HepG2 (cell line): Measurements from ENCODE around the gene ABCB6. TPM values are rescaled to one million over a fixed set of nuclear protein-coding genes. Genes with fewer than 3 reads are reported as not detected.

Experiments
- NCOA2 ChIP-seq: sonication (generic); formaldehyde crosslinking; IDR thresholded peaks from 2 replicates; pipeline ENCODE4 v1.8.0; 2022; ENCODE audit warnings: inconsistent platforms
- RXRB ChIP-seq: IDR thresholded peaks from 2 replicates; pipeline ENCODE4 v1.6.1; 2016; ENCODE audit warnings: borderline replicate concordance, missing genetic modification reagents, missing compliant biosample characterization
- SETDB1 ChIP-seq: sonication (generic); formaldehyde crosslinking; IDR thresholded peaks from 2 replicates; pipeline ENCODE4 v1.5.1; 2020; ENCODE audit warnings: missing genetic modification reagents, mild to moderate bottlenecking, borderline replicate concordance
- SOX5 ChIP-seq: IDR thresholded peaks from 2 replicates; pipeline ENCODE4 v1.6.1; 2016; ENCODE audit warnings: borderline replicate concordance
- ZBTB38 ChIP-seq: sonication (generic); formaldehyde crosslinking; IDR thresholded peaks from 2 replicates; pipeline ENCODE4 v1.5.1; 2020; ENCODE audit warnings: mild to moderate bottlenecking, missing genetic modification reagents
- ZFP36L2 ChIP-seq: sonication (generic); formaldehyde crosslinking; IDR thresholded peaks from 2 replicates; pipeline ENCODE4 v1.4.0; 2020; ENCODE audit warnings: missing genetic modification reagents
- ZFY ChIP-seq: sonication (generic); formaldehyde crosslinking; IDR thresholded peaks from 2 replicates; pipeline ENCODE4 v1.4.0; 2020; ENCODE audit warnings: missing genetic modification reagents
- ZNF329 ChIP-seq: sonication (generic); formaldehyde crosslinking; IDR thresholded peaks from 2 replicates; pipeline ENCODE4 v1.9.0; 2021; ENCODE audit warnings: low read depth, mild to moderate bottlenecking, missing genetic modification reagents
- ZNF496 ChIP-seq: sonication (generic); formaldehyde crosslinking; IDR thresholded peaks from 2 replicates; pipeline ENCODE4 v1.8.1; 2023; ENCODE audit warnings: mild to moderate bottlenecking, moderate library complexity, missing genetic modification reagents; ENCODE audit not compliant: insufficient replicate concordance
- ZNF598 ChIP-seq: sonication (generic); formaldehyde crosslinking; IDR thresholded peaks from 2 replicates; pipeline ENCODE4 v1.5.1; 2020; ENCODE audit warnings: mild to moderate bottlenecking, missing genetic modification reagents, borderline replicate concordance
- ZNF747 ChIP-seq: sonication (generic); formaldehyde crosslinking; IDR thresholded peaks from 2 replicates; pipeline ENCODE4 v1.8.1; 2023; ENCODE audit warnings: missing genetic modification reagents, mild to moderate bottlenecking, borderline replicate concordance
- polyA plus RNA-seq, 8 experiments: library from polyadenylated mRNA; depleted of rRNA in 3 of 8; stranded (reverse) in 7 of 8; unstranded in 1 of 8; fragments of >200 nt; fragmentation: Illumina TruSeq in 4 of 8; extraction: Trizol in 4 of 8; gene quantifications; 2 replicates each; pipeline versions ENCODE4 v1.2.1 to v1.2.3, GENCODE V29; 2011 to 2016; ENCODE audit warnings: low read depth in 4 of 8, missing spikeins in 1 of 8, mixed read lengths in 1 of 8; ENCODE audit not compliant: insufficient read depth in 1 of 8
- total RNA-seq, 5 experiments: library from RNA; depleted of rRNA; stranded (reverse); fragments of >200 nt; fragmentation: Illumina TruSeq; extraction: Trizol; gene quantifications; 2 replicates each; pipeline ENCODE4 v1.2.3, GENCODE V29; 2016; ENCODE audit warnings: low read depth in 1 of 5
- TF ChIP-seq, protein P1 (sequence below), 2 experiments: IDR thresholded peaks; 2 replicates each; pipeline ENCODE4 v1.6.1; 2011 to 2012; ENCODE audit warnings: low read length in 2 of 2, borderline replicate concordance in 1 of 2, low read depth in 1 of 2, mild to moderate bottlenecking in 1 of 2, moderate library complexity in 1 of 2
- TF ChIP-seq, protein P2 (sequence below): sonication (generic); formaldehyde crosslinking; IDR thresholded peaks from 2 replicates; pipeline ENCODE4 v1.4.0; 2020; ENCODE audit warnings: mild to moderate bottlenecking, low read depth, missing genetic modification reagents
- TF ChIP-seq, protein P3 (sequence below), 2 experiments: fragments of 450-650 bp in 1 of 2; sonication (generic) in 1 of 2; formaldehyde crosslinking in 1 of 2; IDR thresholded peaks; 2 replicates each; pipeline versions ENCODE4 v1.6.1 to v1.8.0; 2016 to 2022; ENCODE audit warnings: antibody characterized with exemption in 1 of 2, mild to moderate bottlenecking in 1 of 2, missing genetic modification reagents in 1 of 2

Gene ABCB6
- total and polyA plus RNA-seq, 2 of the 13 experiments (the other 11 are each of a cell fraction or from before 2014, with no cell fraction given), result 91.1 to 137 TPM

DNA sequence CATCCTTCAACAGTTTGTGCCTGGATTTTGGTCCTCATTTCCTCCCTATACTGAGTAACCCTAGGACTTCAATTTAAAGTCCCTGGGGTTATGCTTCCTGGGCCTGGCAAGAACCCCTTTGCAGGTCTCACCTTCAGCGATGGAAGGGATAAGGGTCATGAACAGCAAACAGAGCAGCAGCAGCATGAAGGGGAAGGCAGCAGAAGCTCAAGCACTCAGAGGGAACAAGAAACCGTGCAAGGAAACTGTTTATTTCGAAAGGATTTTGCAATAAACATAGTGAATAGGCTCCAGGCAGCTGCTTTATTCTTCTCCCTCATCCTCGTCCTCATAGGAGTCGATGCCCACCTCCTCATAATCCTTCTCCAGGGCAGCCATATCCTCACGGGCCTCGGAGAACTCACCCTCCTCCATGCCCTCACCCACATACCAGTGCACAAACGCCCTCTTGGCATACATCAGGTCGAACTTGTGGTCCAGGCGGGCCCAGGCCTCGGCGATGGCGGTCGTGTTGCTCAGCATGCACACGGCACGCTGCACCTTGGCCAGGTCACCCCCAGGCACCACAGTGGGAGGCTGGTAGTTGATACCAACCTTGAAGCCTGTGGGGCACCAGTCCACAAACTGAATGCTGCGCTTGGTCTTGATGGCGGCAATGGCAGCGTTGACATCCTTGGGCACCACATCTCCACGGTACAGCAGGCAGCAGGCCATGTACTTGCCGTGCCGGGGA lies 31.5 kb upstream of the ABCB6 start (continued):
- no peak for TF ChIP-seq RXRB (CRISPR knock-in tag)
- TF ChIP-seq, protein P1, sequence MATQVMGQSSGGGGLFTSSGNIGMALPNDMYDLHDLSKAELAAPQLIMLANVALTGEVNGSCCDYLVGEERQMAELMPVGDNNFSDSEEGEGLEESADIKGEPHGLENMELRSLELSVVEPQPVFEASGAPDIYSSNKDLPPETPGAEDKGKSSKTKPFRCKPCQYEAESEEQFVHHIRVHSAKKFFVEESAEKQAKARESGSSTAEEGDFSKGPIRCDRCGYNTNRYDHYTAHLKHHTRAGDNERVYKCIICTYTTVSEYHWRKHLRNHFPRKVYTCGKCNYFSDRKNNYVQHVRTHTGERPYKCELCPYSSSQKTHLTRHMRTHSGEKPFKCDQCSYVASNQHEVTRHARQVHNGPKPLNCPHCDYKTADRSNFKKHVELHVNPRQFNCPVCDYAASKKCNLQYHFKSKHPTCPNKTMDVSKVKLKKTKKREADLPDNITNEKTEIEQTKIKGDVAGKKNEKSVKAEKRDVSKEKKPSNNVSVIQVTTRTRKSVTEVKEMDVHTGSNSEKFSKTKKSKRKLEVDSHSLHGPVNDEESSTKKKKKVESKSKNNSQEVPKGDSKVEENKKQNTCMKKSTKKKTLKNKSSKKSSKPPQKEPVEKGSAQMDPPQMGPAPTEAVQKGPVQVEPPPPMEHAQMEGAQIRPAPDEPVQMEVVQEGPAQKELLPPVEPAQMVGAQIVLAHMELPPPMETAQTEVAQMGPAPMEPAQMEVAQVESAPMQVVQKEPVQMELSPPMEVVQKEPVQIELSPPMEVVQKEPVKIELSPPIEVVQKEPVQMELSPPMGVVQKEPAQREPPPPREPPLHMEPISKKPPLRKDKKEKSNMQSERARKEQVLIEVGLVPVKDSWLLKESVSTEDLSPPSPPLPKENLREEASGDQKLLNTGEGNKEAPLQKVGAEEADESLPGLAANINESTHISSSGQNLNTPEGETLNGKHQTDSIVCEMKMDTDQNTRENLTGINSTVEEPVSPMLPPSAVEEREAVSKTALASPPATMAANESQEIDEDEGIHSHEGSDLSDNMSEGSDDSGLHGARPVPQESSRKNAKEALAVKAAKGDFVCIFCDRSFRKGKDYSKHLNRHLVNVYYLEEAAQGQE (IDR thresholded peaks at IDR 0.05; ENCODE audit: borderline replicate concordance in 1 of 2, low read depth in 1 of 2, low read length in 2 of 2), result no peak
- TF ChIP-seq ZNF598 (CRISPR knock-in tag), result no peak; the same call in 1 of the 2 replicates
- no peak for TF ChIP-seq NCOA2 (CRISPR knock-in tag)
- TF ChIP-seq, protein P2, sequence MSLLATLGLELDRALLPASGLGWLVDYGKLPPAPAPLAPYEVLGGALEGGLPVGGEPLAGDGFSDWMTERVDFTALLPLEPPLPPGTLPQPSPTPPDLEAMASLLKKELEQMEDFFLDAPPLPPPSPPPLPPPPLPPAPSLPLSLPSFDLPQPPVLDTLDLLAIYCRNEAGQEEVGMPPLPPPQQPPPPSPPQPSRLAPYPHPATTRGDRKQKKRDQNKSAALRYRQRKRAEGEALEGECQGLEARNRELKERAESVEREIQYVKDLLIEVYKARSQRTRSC (CRISPR knock-in tag), result peak; percentile 31; the same call in 1 of the 2 replicates
- TF ChIP-seq SOX5 (CRISPR knock-in tag), result no peak
- TF ChIP-seq ZFP36L2 (CRISPR knock-in tag), result no peak
- TF ChIP-seq ZFY (CRISPR knock-in tag), result no peak
- TF ChIP-seq ZBTB38 (CRISPR knock-in tag), result peak; percentile 73
- no peak for TF ChIP-seq ZNF496
- TF ChIP-seq, protein P3, sequence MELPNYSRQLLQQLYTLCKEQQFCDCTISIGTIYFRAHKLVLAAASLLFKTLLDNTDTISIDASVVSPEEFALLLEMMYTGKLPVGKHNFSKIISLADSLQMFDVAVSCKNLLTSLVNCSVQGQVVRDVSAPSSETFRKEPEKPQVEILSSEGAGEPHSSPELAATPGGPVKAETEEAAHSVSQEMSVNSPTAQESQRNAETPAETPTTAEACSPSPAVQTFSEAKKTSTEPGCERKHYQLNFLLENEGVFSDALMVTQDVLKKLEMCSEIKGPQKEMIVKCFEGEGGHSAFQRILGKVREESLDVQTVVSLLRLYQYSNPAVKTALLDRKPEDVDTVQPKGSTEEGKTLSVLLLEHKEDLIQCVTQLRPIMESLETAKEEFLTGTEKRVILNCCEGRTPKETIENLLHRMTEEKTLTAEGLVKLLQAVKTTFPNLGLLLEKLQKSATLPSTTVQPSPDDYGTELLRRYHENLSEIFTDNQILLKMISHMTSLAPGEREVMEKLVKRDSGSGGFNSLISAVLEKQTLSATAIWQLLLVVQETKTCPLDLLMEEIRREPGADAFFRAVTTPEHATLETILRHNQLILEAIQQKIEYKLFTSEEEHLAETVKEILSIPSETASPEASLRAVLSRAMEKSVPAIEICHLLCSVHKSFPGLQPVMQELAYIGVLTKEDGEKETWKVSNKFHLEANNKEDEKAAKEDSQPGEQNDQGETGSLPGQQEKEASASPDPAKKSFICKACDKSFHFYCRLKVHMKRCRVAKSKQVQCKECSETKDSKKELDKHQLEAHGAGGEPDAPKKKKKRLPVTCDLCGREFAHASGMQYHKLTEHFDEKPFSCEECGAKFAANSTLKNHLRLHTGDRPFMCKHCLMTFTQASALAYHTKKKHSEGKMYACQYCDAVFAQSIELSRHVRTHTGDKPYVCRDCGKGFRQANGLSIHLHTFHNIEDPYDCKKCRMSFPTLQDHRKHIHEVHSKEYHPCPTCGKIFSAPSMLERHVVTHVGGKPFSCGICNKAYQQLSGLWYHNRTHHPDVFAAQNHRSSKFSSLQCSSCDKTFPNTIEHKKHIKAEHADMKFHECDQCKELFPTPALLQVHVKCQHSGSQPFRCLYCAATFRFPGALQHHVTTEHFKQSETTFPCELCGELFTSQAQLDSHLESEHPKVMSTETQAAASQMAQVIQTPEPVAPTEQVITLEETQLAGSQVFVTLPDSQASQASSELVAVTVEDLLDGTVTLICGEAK (IDR thresholded peaks at IDR 0.05), result no peak
- TF ChIP-seq, protein P3 (CRISPR knock-in tag; IDR thresholded peaks at IDR 0.05), result no peak
- TF ChIP-seq ZNF329 (CRISPR knock-in tag), result no peak
- no peak for TF ChIP-seq SETDB1 (CRISPR knock-in tag)
- TF ChIP-seq ZNF747 (CRISPR knock-in tag), result no peak
